Nephron (organoid): ENCODE data around the gene POTEC.
"Not testable (repeated sequence)": the region's sequence is repeated elsewhere in the genome, so short reads cannot be mapped to it uniquely, and the experiment has no call there.

ENCODE experiments used
- H3K27ac Mint-ChIP-seq, 3 experiments: 2 replicates each; pipeline ENCODE4 v1.8.0; 2020; ENCODE audit warnings: mixed read lengths in 3 of 3, mild to moderate bottlenecking in 2 of 3, moderate library complexity in 1 of 3
- H3K27me3 Mint-ChIP-seq: 2 replicates; pipeline ENCODE4 v1.8.0; 2021; ENCODE audit warnings: low read depth, mild to moderate bottlenecking, moderate library complexity, mixed read lengths
- H3K36me3 Mint-ChIP-seq: 2 replicates; pipeline ENCODE4 v1.8.0; 2020; ENCODE audit warnings: low read depth, mixed read lengths
- H3K4me1 Mint-ChIP-seq: 2 replicates; pipeline ENCODE4 v1.8.0; 2020; ENCODE audit warnings: mixed read lengths
- H3K4me3 Mint-ChIP-seq, 3 experiments: 2 replicates each; pipeline ENCODE4 v1.8.0; 2020; ENCODE audit warnings: mild to moderate bottlenecking in 3 of 3, mixed read lengths in 3 of 3, moderate library complexity in 2 of 3
- H3K9me3 Mint-ChIP-seq: 2 replicates; pipeline ENCODE4 v1.8.0; 2020; ENCODE audit warnings: mixed read lengths
- CTCF ChIP-seq, 3 experiments: fragments of 200-600 bp; sonication (generic); IDR thresholded peaks; one replicate each; pipeline ENCODE4 v1.5.0; 2021; ENCODE audit warnings: antibody characterized with exemption in 3 of 3; ENCODE audit not compliant: unreplicated experiment in 3 of 3

Gene POTEC

GRCh38 chr18:14543446-14543964 is at the start of gene POTEC:
TSS of gene POTEC (minus strand) at chr18:14543600. CDS start at chr18:14543146, 454 bp downstream.
- H3K27me3 Mint-ChIP-seq, H3K4me1 Mint-ChIP-seq, H3K27ac Mint-ChIP-seq, H3K36me3 Mint-ChIP-seq, H3K4me3 Mint-ChIP-seq, H3K9me3 Mint-ChIP-seq: not testable (repeated sequence)

GRCh38 chr18:14577971-14578370 is 34.6 kb upstream of the POTEC start:
- no peak for TF ChIP-seq CTCF (IDR thresholded peaks at IDR 0.05; ENCODE audit: unreplicated experiment in 3 of 3)
- peaks cover 23% of the 10 kb centered on the region for H3K9me3 Mint-ChIP-seq

GRCh38 chr18:14559502-14559901 is 16.1 kb upstream of the POTEC start:
- not testable (repeated sequence) for H3K9me3 Mint-ChIP-seq, H3K4me1 Mint-ChIP-seq, H3K36me3 Mint-ChIP-seq, H3K27ac Mint-ChIP-seq, H3K27me3 Mint-ChIP-seq, H3K4me3 Mint-ChIP-seq

More at GRCh38 chr18:14577971-14578370, 34.6 kb upstream of the POTEC start:
- Mint-ChIP-seq H3K36me3 (no peaks in the 10 kb centered on the region), H3K27me3 (no peaks in the 10 kb centered on the region), H3K4me3 (no peak overlapping the region), H3K27ac (no peak overlapping the region), H3K4me1 (no peaks in the 10 kb centered on the region)

- not testable (repeated sequence) for H3K9me3 Mint-ChIP-seq, H3K36me3 Mint-ChIP-seq, H3K27me3 Mint-ChIP-seq, H3K4me1 Mint-ChIP-seq, H3K27ac Mint-ChIP-seq, H3K4me3 Mint-ChIP-seq
Measured at GRCh38 chr18:14531659-14532058, 11.7 kb downstream of the POTEC start.

- H3K27ac Mint-ChIP-seq, H3K27me3 Mint-ChIP-seq, H3K4me1 Mint-ChIP-seq, H3K36me3 Mint-ChIP-seq, H3K4me3 Mint-ChIP-seq, H3K9me3 Mint-ChIP-seq: not testable (repeated sequence)
Measured at GRCh38 chr18:14510707-14511106, 32.7 kb downstream of the POTEC start.

GRCh38 chr18:14503691-14504090 is 39.7 kb downstream of the POTEC start:
- H3K9me3 Mint-ChIP-seq, H3K4me1 Mint-ChIP-seq, H3K27ac Mint-ChIP-seq, H3K27me3 Mint-ChIP-seq, H3K36me3 Mint-ChIP-seq, H3K4me3 Mint-ChIP-seq: not testable (repeated sequence)

GRCh38 chr18:14501894-14502293 is 41.5 kb downstream of the POTEC start:
- H3K27me3 Mint-ChIP-seq, H3K27ac Mint-ChIP-seq, H3K4me3 Mint-ChIP-seq, H3K36me3 Mint-ChIP-seq, H3K9me3 Mint-ChIP-seq, H3K4me1 Mint-ChIP-seq: not testable (repeated sequence)

- not testable (repeated sequence) for H3K36me3 Mint-ChIP-seq, H3K4me1 Mint-ChIP-seq, H3K4me3 Mint-ChIP-seq, H3K27me3 Mint-ChIP-seq, H3K27ac Mint-ChIP-seq
- peaks cover 14% of the 10 kb centered on the region for H3K9me3 Mint-ChIP-seq
Measured at GRCh38 chr18:14489256-14490014, 54.0 kb downstream of the POTEC start.

GRCh38 chr18:14488789-14489188 is 54.6 kb downstream of the POTEC start:
- not testable (repeated sequence) for H3K4me3 Mint-ChIP-seq, H3K27ac Mint-ChIP-seq, H3K4me1 Mint-ChIP-seq, H3K27me3 Mint-ChIP-seq, H3K36me3 Mint-ChIP-seq
- H3K9me3 Mint-ChIP-seq = peaks cover 14% of the 10 kb centered on the region

GRCh38 chr18:14486926-14487580 is 56.3 kb downstream of the POTEC start:
- H3K9me3 Mint-ChIP-seq = peaks cover 13% of the 10 kb centered on the region
- H3K4me1 Mint-ChIP-seq = not testable (repeated sequence)

GRCh38 chr18:14479076-14479475 is 64.3 kb downstream of the POTEC start:
- not testable (repeated sequence) for H3K9me3 Mint-ChIP-seq, H3K27ac Mint-ChIP-seq, H3K36me3 Mint-ChIP-seq, H3K27me3 Mint-ChIP-seq, H3K4me1 Mint-ChIP-seq, H3K4me3 Mint-ChIP-seq

More at GRCh38 chr18:14486926-14487580, 56.3 kb downstream of the POTEC start:
- not testable (repeated sequence) for H3K4me3 Mint-ChIP-seq, H3K36me3 Mint-ChIP-seq, H3K27ac Mint-ChIP-seq, H3K27me3 Mint-ChIP-seq

GRCh38 chr18:14475520-14475919 is 67.9 kb downstream of the POTEC start:
- H3K9me3 Mint-ChIP-seq, H3K36me3 Mint-ChIP-seq, H3K27me3 Mint-ChIP-seq, H3K4me1 Mint-ChIP-seq, H3K4me3 Mint-ChIP-seq, H3K27ac Mint-ChIP-seq: not testable (repeated sequence)

GRCh38 chr18:14474752-14475151 is 68.6 kb downstream of the POTEC start:
- H3K27me3 Mint-ChIP-seq, H3K4me3 Mint-ChIP-seq: not testable (repeated sequence)
- H3K9me3 Mint-ChIP-seq = peaks cover 15% of the 10 kb centered on the region

GRCh38 chr18:14474007-14474720 is 69.2 kb downstream of the POTEC start:
- not testable (repeated sequence) for H3K36me3 Mint-ChIP-seq, H3K27ac Mint-ChIP-seq, H3K4me1 Mint-ChIP-seq, H3K27me3 Mint-ChIP-seq, H3K4me3 Mint-ChIP-seq
- H3K9me3 Mint-ChIP-seq = peaks cover 20% of the 10 kb centered on the region

More at GRCh38 chr18:14474752-14475151, 68.6 kb downstream of the POTEC start:
- H3K27ac Mint-ChIP-seq, H3K4me1 Mint-ChIP-seq, H3K36me3 Mint-ChIP-seq: not testable (repeated sequence)
